K562 (cell line): ENCODE results near the gene CRYAB. TPM values are rescaled to one million over a fixed set of nuclear protein-coding genes. Genes with fewer than 3 reads are reported as not detected.

Source experiments
- CCAR2 ChIP-seq: fragments of 200-400 bp; formaldehyde crosslinking; IDR thresholded peaks from 2 replicates; pipeline ENCODE4 v1.6.1; 2017; ENCODE audit warnings: mild to moderate bottlenecking, low read depth, low read length
- ESRRB ChIP-seq: fragments of 250-450 bp; sonication (Bioruptor Pico); IDR thresholded peaks from 2 replicates; pipeline ENCODE4 v1.5.0; 2020; ENCODE audit warnings: mild to moderate bottlenecking, moderate library complexity, borderline replicate concordance
- HCFC1 ChIP-seq: IDR thresholded peaks from 2 replicates; pipeline ENCODE4 v1.6.1; 2012; ENCODE audit warnings: low read depth, low read length, improper control_type of control experiment
- HOXB6 ChIP-seq: fragments of 250-450 bp; sonication (Bioruptor Pico); IDR thresholded peaks from 2 replicates; pipeline ENCODE4 v1.5.1; 2022; ENCODE audit warnings: mild to moderate bottlenecking, borderline replicate concordance
- MTA2 ChIP-seq: fragments of 450-650 bp; IDR thresholded peaks from 2 replicates; pipeline ENCODE4 v1.6.1; 2016; ENCODE audit warnings: low read depth
- NR2C2 ChIP-seq, 2 experiments: fragments of 200-800 bp in 1 of 2; sonication (Bioruptor generic) in 1 of 2; sonication (generic) in 1 of 2; formaldehyde crosslinking in 1 of 2; IDR thresholded peaks; 2 replicates each; pipeline versions ENCODE4 v1.6.1 to v1.8.0; 2016 to 2022; ENCODE audit warnings: mild to moderate bottlenecking in 1 of 2, missing compliant biosample characterization in 1 of 2, missing genetic modification characterization in 1 of 2, missing genetic modification reagents in 1 of 2
- RBM22 ChIP-seq: fragments of 200-400 bp; formaldehyde crosslinking; IDR thresholded peaks from 2 replicates; pipeline ENCODE4 v1.6.1; 2018; ENCODE audit warnings: low read length, low read depth; ENCODE audit not compliant: poor library complexity, severe bottlenecking
- SMC3 ChIP-seq: conservative IDR thresholded peaks from 2 replicates; pipeline ENCODE4 v1.6.1; 2011; ENCODE audit warnings: low read depth, low read length, improper control_type of control experiment; ENCODE audit not compliant: insufficient read depth
- SRSF7 ChIP-seq: fragments of 200-400 bp; formaldehyde crosslinking; optimal IDR thresholded peaks from 2 replicates; pipeline ENCODE3; 2017; ENCODE audit warnings: mild to moderate bottlenecking, low read depth, low read length
- TEAD4 ChIP-seq, 2 experiments: sonication (generic) in 1 of 2; formaldehyde crosslinking in 1 of 2; IDR thresholded peaks; 2 replicates each; pipeline versions ENCODE4 v1.6.1 to v1.8.0; 2012 to 2022; ENCODE audit warnings: borderline replicate concordance in 1 of 2, inconsistent platforms in 1 of 2, low read length in 1 of 2, mild to moderate bottlenecking in 1 of 2, missing genetic modification reagents in 1 of 2
- ZFP36 ChIP-seq: fragments of 150-350 bp; IDR thresholded peaks from 2 replicates; pipeline ENCODE4 v1.6.1; 2018; ENCODE audit warnings: low read length, low read depth; ENCODE audit not compliant: partially characterized antibody
- ZKSCAN1 ChIP-seq: fragments of 150-350 bp; IDR thresholded peaks from 2 replicates; pipeline ENCODE4 v1.6.1; 2016; ENCODE audit warnings: low read depth, low read length
- ZNF512 ChIP-seq: IDR thresholded peaks from 2 replicates; pipeline ENCODE4 v1.6.1; 2016; ENCODE audit warnings: missing genetic modification characterization, missing compliant biosample characterization
- polyA plus RNA-seq, 8 experiments: library from polyadenylated mRNA; depleted of rRNA in 4 of 8; stranded (reverse) in 5 of 8; unstranded in 3 of 8; fragments of >200 nt; fragmentation: Nextera tagmentation in 2 of 8; fragmentation: Illumina TruSeq in 1 of 8; extraction: Ambion mirVana in 2 of 8; extraction: Trizol in 1 of 8; gene quantifications; 2 replicates each; pipeline versions ENCODE4 v1.2.1 to v1.2.3, GENCODE V29; 2011 to 2014; ENCODE audit warnings: inconsistent platforms in 1 of 8, missing spikeins in 1 of 8
- total RNA-seq, 7 experiments: library from RNA; depleted of rRNA in 6 of 7; stranded (reverse); fragments of >200 nt in 6 of 7; fragmentation: Illumina TruSeq in 2 of 7; extraction: Trizol in 2 of 7; gene quantifications; 2 replicates each; pipeline versions ENCODE4 v1.2.1 to v1.2.3, GENCODE V29; 2011 to 2021; ENCODE audit warnings: low replicate concordance in 1 of 7
- TF ChIP-seq, protein P1 (sequence below): fragments of 150-350 bp; IDR thresholded peaks from 2 replicates; pipeline ENCODE4 v1.6.1; 2014; ENCODE audit warnings: low read depth, mild to moderate bottlenecking, low read length, borderline replicate concordance
- TF ChIP-seq, protein P2 (sequence below): fragments of 250-450 bp; sonication (Bioruptor Pico); IDR thresholded peaks from 2 replicates; pipeline ENCODE4 v1.8.0; 2021; ENCODE audit warnings: mild to moderate bottlenecking, moderate library complexity
- TF ChIP-seq, protein P3 (sequence below): fragments of 250-450 bp; sonication (Bioruptor Pico); IDR thresholded peaks from 2 replicates; pipeline ENCODE4 v1.5.0; 2021; ENCODE audit warnings: mild to moderate bottlenecking, moderate library complexity

Gene CRYAB
- total and polyA plus RNA-seq, 9 of the 15 experiments (the other 6 are each of a cell fraction or from before 2014, with no cell fraction given), result 0.83 to 7.5 (median 3.6) TPM

DNA sequence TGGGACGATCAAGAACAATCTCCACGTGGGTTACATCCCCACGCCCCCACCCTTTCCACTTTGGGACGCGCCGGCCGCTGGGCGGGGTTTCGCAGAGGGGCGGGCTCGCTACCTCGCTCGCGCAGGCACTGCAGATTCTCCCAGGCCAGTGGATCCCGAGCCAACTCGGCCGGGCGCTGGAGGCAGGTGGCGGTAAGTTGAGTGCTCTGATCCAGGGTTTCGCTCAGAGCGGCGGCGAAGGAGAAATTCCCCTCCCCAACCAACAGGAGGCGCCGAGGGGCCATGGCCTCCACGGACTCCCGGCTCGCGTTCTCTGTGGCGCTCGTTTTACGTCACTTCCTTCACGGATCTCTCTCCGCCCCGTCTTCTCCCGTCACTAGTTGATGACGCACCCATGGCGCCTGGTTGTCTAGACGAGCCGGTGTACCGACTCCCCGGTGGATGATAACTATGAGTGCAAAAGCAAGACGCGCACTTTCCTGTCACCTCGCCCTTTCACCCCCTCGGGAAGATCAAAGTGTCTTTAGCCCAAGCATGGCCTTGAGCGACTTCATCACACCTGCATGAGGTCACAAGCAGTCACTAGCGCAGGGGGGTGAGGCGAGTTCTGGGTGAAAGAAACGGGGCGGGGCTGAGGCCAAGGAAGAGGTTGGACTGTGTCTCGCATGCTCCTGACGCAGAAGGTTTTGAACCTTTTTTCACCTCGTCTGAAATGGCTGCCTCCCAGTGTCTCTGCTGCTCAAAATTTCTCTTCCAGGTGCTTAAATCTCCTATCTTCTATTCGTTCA, 32.5 kb downstream of the CRYAB start, which contains the start of the genes CFAP68 and FDXACB1 (continued):
- TF ChIP-seq TEAD4 (IDR thresholded peaks at IDR 0.05; ENCODE audit: low read length), result peak; percentile 40
- no peak for TF ChIP-seq TEAD4 (CRISPR knock-in tag; IDR thresholded peaks at IDR 0.05; ENCODE audit: borderline replicate concordance)
- TF ChIP-seq CCAR2, result no peak
- peak; percentile 79 for TF ChIP-seq NR2C2 (CRISPR knock-in tag; IDR thresholded peaks at IDR 0.05)
- peak; percentile 91 for TF ChIP-seq NR2C2 (tag; IDR thresholded peaks at IDR 0.05)
- TF ChIP-seq SRSF7, result no peak
- TF ChIP-seq, protein P1, sequence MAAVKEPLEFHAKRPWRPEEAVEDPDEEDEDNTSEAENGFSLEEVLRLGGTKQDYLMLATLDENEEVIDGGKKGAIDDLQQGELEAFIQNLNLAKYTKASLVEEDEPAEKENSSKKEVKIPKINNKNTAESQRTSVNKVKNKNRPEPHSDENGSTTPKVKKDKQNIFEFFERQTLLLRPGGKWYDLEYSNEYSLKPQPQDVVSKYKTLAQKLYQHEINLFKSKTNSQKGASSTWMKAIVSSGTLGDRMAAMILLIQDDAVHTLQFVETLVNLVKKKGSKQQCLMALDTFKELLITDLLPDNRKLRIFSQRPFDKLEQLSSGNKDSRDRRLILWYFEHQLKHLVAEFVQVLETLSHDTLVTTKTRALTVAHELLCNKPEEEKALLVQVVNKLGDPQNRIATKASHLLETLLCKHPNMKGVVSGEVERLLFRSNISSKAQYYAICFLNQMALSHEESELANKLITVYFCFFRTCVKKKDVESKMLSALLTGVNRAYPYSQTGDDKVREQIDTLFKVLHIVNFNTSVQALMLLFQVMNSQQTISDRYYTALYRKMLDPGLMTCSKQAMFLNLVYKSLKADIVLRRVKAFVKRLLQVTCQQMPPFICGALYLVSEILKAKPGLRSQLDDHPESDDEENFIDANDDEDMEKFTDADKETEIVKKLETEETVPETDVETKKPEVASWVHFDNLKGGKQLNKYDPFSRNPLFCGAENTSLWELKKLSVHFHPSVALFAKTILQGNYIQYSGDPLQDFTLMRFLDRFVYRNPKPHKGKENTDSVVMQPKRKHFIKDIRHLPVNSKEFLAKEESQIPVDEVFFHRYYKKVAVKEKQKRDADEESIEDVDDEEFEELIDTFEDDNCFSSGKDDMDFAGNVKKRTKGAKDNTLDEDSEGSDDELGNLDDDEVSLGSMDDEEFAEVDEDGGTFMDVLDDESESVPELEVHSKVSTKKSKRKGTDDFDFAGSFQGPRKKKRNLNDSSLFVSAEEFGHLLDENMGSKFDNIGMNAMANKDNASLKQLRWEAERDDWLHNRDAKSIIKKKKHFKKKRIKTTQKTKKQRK, result no peak
- no peak; the same call in 1 of the 2 replicates for TF ChIP-seq ZKSCAN1
- no peak for TF ChIP-seq RBM22
- TF ChIP-seq MTA2, result no peak
- no peak for TF ChIP-seq ESRRB (CRISPR knock-in tag)
- no peak for TF ChIP-seq ZNF512
- no peak for TF ChIP-seq HOXB6 (CRISPR knock-in tag)
- peak; percentile 85 for TF ChIP-seq SMC3
- TF ChIP-seq, protein P2, sequence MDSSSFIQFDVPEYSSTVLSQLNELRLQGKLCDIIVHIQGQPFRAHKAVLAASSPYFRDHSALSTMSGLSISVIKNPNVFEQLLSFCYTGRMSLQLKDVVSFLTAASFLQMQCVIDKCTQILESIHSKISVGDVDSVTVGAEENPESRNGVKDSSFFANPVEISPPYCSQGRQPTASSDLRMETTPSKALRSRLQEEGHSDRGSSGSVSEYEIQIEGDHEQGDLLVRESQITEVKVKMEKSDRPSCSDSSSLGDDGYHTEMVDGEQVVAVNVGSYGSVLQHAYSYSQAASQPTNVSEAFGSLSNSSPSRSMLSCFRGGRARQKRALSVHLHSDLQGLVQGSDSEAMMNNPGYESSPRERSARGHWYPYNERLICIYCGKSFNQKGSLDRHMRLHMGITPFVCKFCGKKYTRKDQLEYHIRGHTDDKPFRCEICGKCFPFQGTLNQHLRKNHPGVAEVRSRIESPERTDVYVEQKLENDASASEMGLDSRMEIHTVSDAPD (CRISPR knock-in tag), result no peak
- peak; percentile 81 for TF ChIP-seq ZFP36
- TF ChIP-seq, protein P3, sequence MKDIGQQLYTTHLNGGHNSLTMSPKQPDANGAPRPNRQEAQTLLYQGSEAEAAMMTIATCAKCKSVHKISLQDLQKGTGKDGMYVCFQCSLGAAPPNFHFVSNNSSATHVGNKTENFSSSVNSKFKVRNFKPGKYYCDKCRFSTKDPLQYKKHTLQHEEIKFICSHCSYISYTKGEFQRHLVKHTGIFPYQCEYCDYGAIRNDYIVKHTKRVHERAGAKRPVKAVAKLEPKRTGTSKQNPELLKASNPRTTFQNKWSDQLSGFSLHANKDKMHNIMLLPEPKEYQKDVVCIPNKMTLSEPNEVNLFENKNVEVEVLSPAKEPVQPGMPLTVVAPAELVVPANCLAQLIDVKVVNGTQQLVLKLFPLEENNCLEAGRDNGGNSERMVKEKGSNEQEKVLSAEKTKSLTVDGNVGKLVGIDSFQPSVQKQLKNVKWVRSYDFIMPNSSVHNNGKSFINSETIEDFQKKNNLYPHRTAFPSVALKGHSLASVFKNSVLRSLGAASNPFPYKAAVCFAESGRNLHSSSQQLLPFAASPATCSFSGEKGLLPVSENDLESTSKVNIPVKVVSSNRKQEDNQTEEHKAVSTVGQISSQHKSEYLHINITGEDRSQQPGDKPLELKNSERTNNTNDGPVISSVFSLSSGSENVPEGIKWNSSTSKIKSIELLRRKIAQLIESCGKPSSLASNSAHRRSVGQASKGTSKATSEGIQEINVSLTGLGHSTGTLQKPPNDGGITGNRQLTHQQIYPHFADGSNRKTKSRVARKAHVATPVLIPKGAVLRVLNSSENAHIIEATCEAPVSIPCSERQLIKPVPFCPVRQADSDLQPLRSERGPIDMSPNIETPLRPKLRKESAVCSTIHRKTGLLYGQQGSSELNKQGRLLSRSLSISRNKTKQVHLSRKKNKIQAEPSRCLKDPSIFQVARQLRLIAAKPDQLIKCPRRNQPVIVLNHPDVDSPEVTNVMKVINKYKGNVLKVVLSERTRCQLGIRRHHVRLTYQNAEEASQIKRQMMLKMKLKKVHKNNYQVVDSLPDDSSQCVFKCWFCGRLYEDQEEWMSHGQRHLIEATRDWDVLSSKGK (CRISPR knock-in tag), result no peak
- peak; percentile 83 for TF ChIP-seq HCFC1
